Kidney (tissue), 14 donors: Measurements from ENCODE around the gene HOGA1. TPM values are rescaled to one million over a fixed set of nuclear protein-coding genes. Genes with fewer than 3 reads are reported as not detected.
A peak's percentile ranks its signal among the peaks of the same experiment; 100 is the strongest.
"Not testable (repeated sequence)": the region's sequence is repeated elsewhere in the genome, so short reads cannot be mapped to it uniquely, and the experiment has no call there.

Source experiments
- DNase-seq, 5 donors: peaks; one replicate each; pipeline ENCODE4 v3.0.0-alpha.2; 2013 to 2020
- FAIRE-seq: peaks from 2 replicates; lab custom pipeline; 2012; peaks lifted over from hg19 to GRCh38; lab: Jason Lieb, UNC
- H3K27ac ChIP-seq, 2 donors: one replicate each; pipeline ENCODE4 v1.7.0; 2013; ENCODE audit warnings: low read depth in 2 of 2, low read length in 2 of 2, inconsistent platforms in 1 of 2
- H3K27me3 ChIP-seq: one replicate; pipeline ENCODE4 v1.7.1; 2013; ENCODE audit warnings: low read length, inconsistent platforms; ENCODE audit not compliant: control insufficient read depth, insufficient read depth
- H3K36me3 ChIP-seq, 3 donors: one replicate each; pipeline versions ENCODE4 v1.7.0 to v1.7.1; 2013; ENCODE audit warnings: low read length in 3 of 3, control low read depth in 1 of 3, inconsistent platforms in 1 of 3; ENCODE audit not compliant: insufficient read depth in 3 of 3, control insufficient read depth in 2 of 3
- H3K4me1 ChIP-seq, 3 donors: one replicate each; pipeline versions ENCODE4 v1.7.0 to v1.7.1; 2013; ENCODE audit warnings: low read length in 3 of 3, inconsistent platforms in 1 of 3, low read depth in 1 of 3; ENCODE audit not compliant: control insufficient read depth in 2 of 3, insufficient read depth in 2 of 3
- H3K4me3 ChIP-seq, 3 donors: one replicate each; pipeline versions ENCODE4 v1.7.0 to v1.8.1; 2013; ENCODE audit warnings: low read length in 3 of 3, control low read depth in 1 of 3, inconsistent platforms in 1 of 3
- H3K9ac ChIP-seq, 3 donors: one replicate each; pipeline versions ENCODE4 v1.7.0 to v1.7.1; 2013; ENCODE audit warnings: low read length in 3 of 3, control low read depth in 1 of 3, inconsistent platforms in 1 of 3
- H3K9me3 ChIP-seq, 3 donors: one replicate each; pipeline versions ENCODE4 v1.7.0 to v1.7.1; 2013; ENCODE audit warnings: low read length in 3 of 3, control low read depth in 1 of 3, inconsistent platforms in 1 of 3; ENCODE audit not compliant: control insufficient read depth in 2 of 3, insufficient read depth in 1 of 3
- CTCF ChIP-seq: IDR thresholded peaks from 3 replicates; pipeline ENCODE4 v1.5.1; 2012; ENCODE audit warnings: mild to moderate bottlenecking, moderate library complexity, borderline replicate concordance; ENCODE audit not compliant: insufficient read depth; ENCODE audit errors: extremely low read depth
- intact Hi-C: fragments of 100-400 bp; cut with DNase I; formaldehyde crosslinking; loops from one replicate; pipeline ENCODE4 v1.11.1; 2022
- polyA plus RNA-seq: library from polyadenylated mRNA; stranded (reverse); fragments of 350-450 nt; fragmentation: Illumina TruSeq; extraction: RNeasy Lipid Tissue Mini Kit (QIAGEN cat#74804); gene quantifications from one replicate; pipeline ENCODE4 v1.2.3, GENCODE V29; 2014; ENCODE audit warnings: low read depth, low replicate concordance; ENCODE audit not compliant: insufficient read depth
- total RNA-seq: library from RNA; stranded (reverse); fragmentation: NEBNext Ultra II Directional; extraction: Animal tissue kit (Norgen Biotek cat#: 25700); gene quantifications from one replicate; pipeline ENCODE4 v1.2.1, GENCODE V29; 2021
- donor health status: control.
- donor health status: control.
- donor health status: control.
- donor health status: control.
- donor health status: control.
- donor health status: DM: yes; HTN: yes; CAD: no.
- donor health status: Normal renal cell carcinoma (clear cell type).

Gene HOGA1
- total and polyA plus RNA-seq, 2 donors from 2014 or later = 28.8 to 100 TPM

- Histone ChIP-seq H3K36me3 (no peaks in the 10 kb centered on the region), H3K4me3 (peak within 1 kb of the TSS; percentile 72 to 94 (median 90)), H3K9me3 (no peaks in the 10 kb centered on the region), H3K27me3 (no peaks in the 10 kb centered on the region), H3K4me1 (peaks cover 0 to 7% (median 0%) of the 10 kb centered on the region in 3 donors), H3K9ac (peak within 1 kb of the TSS; percentile 59 to 80 (median 70)), H3K27ac (peak within 1 kb of the TSS; percentile 37 to 71)
- intact Hi-C loops = no loop called here
- DNase-seq (peak; percentile 96 to 98 (median 96)), FAIRE-seq (no peak)
- no peak for TF ChIP-seq CTCF
Observed at GRCh38 chr10:97632949-97633884, 49.0 kb downstream of the HOGA1 start, which contains the start of gene MORN4. Gene MORN4 (minus strand): TSS chr10:97633500. CDS start chr10:97619653, 13,847 bp downstream.

GRCh38 chr10:97633921-97634320, 49.7 kb downstream of the HOGA1 start:
- no peak for TF ChIP-seq CTCF
- Histone ChIP-seq H3K27me3 (no peaks in the 10 kb centered on the region), H3K9me3 (no peaks in the 10 kb centered on the region), H3K4me3 (peak overlapping the region; percentile 72 to 94 (median 90)), H3K27ac (peak overlapping the region; percentile 37 to 71), H3K9ac (peak overlapping the region in 2 of 3 donors; percentile 59 to 70), H3K36me3 (no peaks in the 10 kb centered on the region), H3K4me1 (peaks cover 0 to 7% (median 5%) of the 10 kb centered on the region in 3 donors)
- intact Hi-C loops = no loop called here
- DNase-seq (peak in 1 of 5 donors; percentile 9), FAIRE-seq (no peak)

GRCh38 chr10:97635577-97635976, 51.4 kb downstream of the HOGA1 start:
- Histone ChIP-seq H3K9me3 (no peaks in the 10 kb centered on the region), H3K4me3 (no peak overlapping the region), H3K36me3 (no peaks in the 10 kb centered on the region), H3K4me1 (peaks cover 0 to 7% (median 6%) of the 10 kb centered on the region in 3 donors), H3K9ac (no peak overlapping the region), H3K27ac (no peak overlapping the region), H3K27me3 (no peaks in the 10 kb centered on the region)
- DNase-seq = no peak
- FAIRE-seq = no peak
- no peak for TF ChIP-seq CTCF
- intact Hi-C loops = no loop called here

- DNase-seq, H3K4me3 ChIP-seq, H3K27me3 ChIP-seq, H3K9ac ChIP-seq, intact Hi-C loops, H3K36me3 ChIP-seq, H3K4me1 ChIP-seq, FAIRE-seq, H3K9me3 ChIP-seq, H3K27ac ChIP-seq: not testable (repeated sequence)
Observed at GRCh38 chr10:97639090-97639489, 54.9 kb downstream of the HOGA1 start.
